ENCODE results near the gene HEPACAM.
"Not testable (repeated sequence)": the region's sequence is repeated elsewhere in the genome, so short reads cannot be mapped to it uniquely, and the experiment has no call there.

Gene HEPACAM, protein sequence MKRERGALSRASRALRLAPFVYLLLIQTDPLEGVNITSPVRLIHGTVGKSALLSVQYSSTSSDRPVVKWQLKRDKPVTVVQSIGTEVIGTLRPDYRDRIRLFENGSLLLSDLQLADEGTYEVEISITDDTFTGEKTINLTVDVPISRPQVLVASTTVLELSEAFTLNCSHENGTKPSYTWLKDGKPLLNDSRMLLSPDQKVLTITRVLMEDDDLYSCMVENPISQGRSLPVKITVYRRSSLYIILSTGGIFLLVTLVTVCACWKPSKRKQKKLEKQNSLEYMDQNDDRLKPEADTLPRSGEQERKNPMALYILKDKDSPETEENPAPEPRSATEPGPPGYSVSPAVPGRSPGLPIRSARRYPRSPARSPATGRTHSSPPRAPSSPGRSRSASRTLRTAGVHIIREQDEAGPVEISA

DNA sequence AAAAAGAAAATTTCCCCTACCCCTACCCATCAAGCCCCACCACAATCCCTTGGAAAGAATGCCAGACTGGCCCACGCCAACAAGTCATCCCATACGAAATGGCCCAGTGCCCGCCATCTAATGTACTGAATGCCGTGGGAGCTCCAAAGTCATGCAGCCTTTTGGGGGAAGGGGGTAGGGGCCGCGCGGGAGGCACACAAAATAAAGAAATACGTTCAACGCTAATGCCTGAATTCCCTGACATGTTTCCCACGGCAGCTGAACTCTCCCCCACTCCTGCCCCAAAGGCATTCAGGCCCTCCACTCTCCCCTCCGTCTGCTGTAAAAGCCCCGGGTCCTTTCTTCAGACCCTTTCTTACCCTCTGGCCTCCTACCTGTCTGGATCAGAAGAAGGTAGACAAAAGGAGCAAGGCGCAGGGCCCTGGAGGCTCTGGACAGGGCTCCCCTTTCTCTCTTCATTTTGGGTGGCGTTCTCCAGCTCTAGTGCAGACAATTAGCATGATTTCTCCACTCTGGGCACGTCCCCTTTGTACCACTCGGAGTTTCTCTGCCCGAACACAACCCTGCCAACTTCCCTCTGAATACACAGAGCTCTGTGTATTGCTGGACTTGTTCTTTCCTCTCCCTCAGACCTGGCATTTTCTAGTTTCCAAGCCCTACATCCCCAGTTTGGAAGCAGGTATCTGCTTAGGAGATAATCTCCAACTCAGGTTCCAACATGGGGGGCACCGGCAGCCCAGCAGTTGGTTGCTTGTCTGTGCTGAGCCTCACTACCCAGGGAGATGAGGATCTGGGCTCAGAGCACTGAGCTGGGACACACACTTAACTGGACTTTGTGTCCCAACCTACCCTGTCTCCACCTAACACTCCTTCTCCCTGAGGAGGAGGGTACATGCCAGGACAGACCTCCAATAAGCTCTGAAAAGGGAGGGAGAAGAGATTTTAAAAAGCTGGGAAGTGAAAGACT, at the start of gene HEPACAM:
Gene HEPACAM, minus strand, starts transcription at position 500 of the 967 bp plus-strand sequence. Its CDS starts 41 bp downstream, at position 459.
- DNase-seq: no peak

- no peak for DNase-seq
Observed at GRCh38 chr11:124984512-124984854, 48.6 kb upstream of the HEPACAM start.

DNA sequence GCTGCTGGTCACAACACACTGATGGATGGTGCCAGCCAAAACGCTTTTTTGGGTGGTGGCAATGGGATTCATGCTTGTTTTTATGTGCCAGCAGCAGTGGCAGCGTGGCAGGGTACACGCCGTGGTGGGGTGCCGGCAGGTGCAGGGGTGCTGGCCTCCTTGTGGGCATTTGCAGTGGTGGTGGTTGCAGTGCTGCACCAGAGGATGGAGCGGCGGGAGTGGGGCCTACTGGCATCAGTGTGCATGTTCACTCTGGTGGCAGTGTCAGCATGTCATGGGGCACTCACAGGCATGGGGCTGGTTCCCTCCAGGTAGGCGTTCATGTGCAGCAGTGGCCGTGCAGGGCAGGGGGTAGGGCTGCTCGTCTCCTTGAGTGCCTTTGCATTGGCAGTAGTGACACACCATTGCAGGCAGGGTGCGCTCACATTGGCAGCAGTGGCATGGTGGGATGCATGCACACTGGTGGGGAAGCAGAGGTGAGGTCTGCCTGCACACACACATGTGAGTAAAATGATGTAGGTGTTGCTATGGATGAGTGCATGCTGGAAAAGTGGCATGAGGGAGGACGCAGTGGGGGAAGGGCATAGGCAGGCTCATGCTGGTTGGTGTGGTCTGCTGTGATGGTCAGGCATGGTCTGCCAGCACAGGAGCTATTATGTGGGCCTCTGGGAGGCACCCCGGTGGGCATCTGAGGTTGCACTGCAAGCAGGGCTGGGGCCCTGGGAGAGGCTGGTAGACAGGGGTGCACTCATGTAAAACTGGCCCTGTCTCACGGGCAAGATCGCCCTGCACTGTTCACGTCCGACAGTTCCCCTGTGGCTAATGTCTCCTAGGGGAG, 48.0 kb upstream of the HEPACAM start:
- no peak for DNase-seq

GRCh38 chr11:124982043-124982442, 46.2 kb upstream of the HEPACAM start:
- DNase-seq: no peak

GRCh38 chr11:124978316-124978715, 42.5 kb upstream of the HEPACAM start:
- no peak for DNase-seq

GRCh38 chr11:124977006-124977405, 41.2 kb upstream of the HEPACAM start:
- DNase-seq: no peak

GRCh38 chr11:124976531-124976930, 40.7 kb upstream of the HEPACAM start:
- DNase-seq: no peak

DNA sequence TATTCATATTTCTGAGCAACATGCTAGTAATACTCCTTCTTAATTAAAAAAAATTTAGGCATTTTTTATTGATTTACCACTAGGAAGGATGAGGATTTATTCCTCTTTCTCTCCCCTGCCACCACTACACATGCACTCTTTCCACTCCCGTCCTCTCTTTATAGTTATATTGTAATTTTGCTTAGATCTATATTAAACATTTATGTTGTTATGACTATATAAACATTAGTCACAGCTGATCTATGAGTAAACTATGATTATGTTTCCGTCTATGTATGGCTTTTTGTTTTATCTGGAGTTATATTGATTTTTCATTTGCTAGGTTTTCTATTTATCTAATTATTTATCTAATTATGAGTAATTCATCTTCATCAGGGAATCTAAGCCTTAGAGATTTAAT, 36.0 kb upstream of the HEPACAM start:
- DNase-seq: no peak

GRCh38 chr11:124970925-124971324, 35.1 kb upstream of the HEPACAM start:
- no peak for DNase-seq

GRCh38 chr11:124968197-124968596, 32.4 kb upstream of the HEPACAM start:
- DNase-seq: not testable (repeated sequence)

- DNase-seq: no peak
Observed at GRCh38 chr11:124961972-124962609, 26.2 kb upstream of the HEPACAM start.

- DNase-seq: no peak
Observed at GRCh38 chr11:124955035-124955434, 19.2 kb upstream of the HEPACAM start.

GRCh38 chr11:124954590-124954955, 18.7 kb upstream of the HEPACAM start:
- DNase-seq: no peak

DNA sequence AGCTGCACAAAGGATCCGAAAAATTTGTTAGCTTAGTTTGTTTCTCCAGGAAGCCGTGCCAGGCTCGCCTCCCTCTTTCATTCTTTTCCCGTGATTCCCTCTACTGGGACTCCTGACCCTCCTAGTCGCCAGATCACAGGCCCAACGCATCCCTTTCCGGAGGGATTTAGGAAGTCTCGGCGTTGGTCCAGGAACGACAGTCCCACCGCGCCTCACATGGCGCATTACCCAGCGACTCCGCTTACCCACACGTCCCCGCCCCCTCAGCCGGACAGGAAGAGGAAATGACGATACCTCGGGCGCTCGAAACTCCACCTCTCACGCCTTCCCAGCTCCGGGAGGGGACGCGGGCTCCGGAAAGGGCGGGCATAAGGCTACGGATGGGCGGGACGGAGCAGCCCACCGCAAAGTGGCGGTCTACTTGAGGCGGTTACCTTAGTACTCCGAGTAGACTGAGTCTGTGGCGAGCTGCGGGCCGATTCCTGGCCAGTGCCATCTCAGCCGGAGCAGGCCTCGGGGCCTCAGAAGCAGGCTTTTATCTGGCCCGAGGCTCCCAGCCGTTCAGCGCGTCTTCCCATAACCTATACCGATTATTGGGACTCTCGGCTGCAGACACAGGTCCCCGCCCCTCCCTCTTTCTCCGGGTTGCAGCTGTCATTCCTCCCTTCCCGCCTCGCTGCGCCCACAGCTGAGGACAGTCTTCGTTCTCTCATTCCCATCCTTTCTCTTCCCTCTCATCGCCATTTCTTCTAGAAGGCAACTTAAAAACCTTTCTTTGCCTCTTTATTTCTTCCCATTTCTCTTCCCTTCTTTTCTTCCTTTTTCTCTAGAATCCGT, 18.1 kb upstream of the HEPACAM start, which contains the start of gene CCDC15:
Gene CCDC15, plus strand, starts transcription at position 450 of the 837 bp plus-strand sequence. CDS start 531 bp downstream, outside the sequence.
- peak; percentile 93 to 94 for DNase-seq

GRCh38 chr11:124951341-124951740, 15.5 kb upstream of the HEPACAM start:
- no peak for DNase-seq

DNA sequence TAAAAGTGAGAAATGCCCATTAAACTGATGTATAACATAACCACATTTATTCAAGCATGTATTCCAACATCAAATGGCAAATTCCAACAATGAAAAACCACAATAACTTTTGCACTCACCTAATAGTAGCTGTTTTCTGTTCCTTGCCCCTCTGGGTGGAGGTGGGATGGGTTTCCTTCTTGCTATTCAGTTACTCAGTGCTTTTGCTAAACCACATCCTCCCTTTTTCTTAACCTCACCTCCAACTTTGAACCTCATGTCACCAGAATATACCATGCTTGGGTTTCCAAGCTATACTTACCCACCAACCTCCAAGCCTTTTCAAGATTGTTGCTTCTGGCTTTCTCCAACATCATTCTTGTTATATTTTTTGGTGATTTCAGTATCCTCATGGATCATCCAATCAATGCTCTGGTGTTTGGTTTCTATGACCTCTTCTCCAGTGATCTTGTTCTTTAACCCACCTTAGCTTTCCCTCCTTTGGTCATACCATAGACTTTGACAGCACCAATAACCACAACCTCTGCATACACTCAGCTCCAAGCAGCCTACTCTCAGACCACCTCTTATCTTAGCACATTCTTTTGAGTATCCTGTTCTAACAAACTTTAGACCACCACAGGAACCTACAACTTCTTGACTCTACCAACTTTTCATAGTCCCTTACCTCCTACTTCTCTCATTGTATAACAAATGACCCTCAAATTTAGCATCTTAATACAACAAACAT, 14.9 kb upstream of the HEPACAM start:
- DNase-seq: no peak

DNA sequence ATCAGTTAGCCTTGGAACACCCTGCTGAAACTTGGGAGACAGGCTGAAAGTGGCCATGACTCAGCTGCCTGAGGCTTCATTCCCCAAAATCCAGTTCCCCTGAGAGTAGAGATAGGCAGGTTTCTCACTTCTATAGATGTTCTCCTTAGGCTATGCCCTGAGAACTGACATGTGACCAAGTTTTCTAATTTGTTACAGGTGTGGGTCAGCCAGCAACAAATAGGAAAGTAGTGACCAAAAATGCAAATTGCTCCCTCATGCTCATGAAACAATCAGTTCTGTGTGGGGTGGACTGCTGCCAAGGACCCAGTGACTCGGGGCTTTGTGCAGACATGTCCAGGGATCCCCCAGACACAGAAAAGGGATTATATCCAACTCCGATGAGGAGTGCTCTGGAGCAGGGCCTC, 10.9 kb upstream of the HEPACAM start:
- no peak for DNase-seq

DNA sequence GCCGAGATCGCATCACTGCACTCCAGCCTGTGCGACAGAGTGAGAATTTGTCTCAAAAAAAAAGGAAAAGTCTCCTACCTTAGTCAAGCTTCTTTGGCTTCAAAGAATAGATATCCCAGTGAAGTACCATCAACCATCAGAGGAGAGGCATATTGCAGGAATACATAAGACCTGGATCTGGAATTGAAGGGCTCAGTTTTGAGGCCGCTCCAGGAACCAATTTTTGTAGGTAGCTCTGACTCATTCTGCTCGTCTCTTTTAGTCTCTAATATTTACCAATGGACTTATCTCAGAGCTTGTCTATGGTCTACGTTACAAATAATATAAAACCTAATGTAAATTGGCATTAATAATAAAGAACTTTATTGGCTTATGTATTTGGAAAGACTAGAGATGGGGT, 10.0 kb upstream of the HEPACAM start:
- DNase-seq: no peak

DNA sequence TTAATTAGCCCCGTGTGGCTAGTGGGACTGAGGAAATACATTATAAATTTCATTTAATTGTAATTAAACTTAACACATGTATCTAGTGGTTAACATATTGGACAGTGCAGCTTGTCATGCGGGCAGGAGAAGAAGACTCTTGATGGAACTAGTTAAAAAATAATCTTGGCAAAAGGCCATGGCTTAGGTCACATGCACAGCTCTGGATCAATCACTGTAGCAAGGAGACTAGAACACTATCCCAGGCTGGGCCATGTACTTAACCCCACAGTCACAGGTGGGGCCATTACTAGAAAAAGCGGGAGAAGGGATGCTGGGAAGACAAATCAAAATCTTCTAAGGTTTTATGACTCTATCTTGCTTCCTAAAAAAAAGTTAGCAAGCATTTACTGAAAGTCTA, 8.7 kb upstream of the HEPACAM start:
- DNase-seq: no peak

DNA sequence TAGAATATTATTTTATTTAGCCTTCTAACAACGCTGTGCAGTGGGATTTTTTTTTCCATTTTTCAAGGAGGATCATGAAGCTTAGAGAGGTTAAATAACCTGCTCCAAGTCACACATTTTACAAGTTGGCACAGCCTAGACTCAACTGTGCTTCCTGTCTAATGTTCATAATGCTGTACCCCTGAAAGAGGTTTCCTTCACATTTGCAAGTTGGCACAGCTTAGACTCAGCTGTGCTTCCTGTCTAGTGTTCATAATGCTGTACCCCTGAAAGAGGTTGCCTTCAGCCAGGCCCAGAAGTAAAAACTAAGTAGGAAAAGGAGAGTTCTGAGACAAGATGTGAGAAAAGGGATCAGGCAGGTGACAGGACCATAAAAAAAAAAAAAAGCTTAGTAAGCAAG, 7.9 kb upstream of the HEPACAM start:
- DNase-seq: no peak

GRCh38 chr11:124943254-124943616, 7.4 kb upstream of the HEPACAM start:
- no peak for DNase-seq
